ENCODE data around the gene MC2R. TPM values are rescaled to one million over a fixed set of nuclear protein-coding genes. Genes with fewer than 3 reads are reported as not detected.

Gene MC2R
- total RNA-seq, 1 experiment from 2014 or later = 0.05 TPM

DNA sequence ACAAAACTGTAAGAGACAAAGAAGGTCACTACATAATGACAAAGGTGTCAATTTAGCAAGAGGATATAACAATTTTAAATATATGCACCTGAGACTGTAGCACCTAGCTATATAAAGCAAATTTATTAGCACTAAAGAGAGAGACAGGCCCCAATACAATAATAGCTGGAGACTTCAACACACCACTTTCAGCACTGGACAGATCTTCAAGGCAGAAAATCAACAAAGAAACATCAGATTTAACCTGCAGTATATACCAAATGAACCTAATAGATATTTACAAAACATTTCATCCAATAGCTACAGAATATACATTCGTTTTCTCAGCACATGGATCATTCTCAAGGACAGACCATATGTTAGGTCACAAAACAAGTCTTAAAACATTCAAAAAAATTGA, 14.7 kb downstream of the MC2R start:
- POLR2A ChIA-PET = no interaction called here
- CTCF ChIA-PET = no interaction called here

DNA sequence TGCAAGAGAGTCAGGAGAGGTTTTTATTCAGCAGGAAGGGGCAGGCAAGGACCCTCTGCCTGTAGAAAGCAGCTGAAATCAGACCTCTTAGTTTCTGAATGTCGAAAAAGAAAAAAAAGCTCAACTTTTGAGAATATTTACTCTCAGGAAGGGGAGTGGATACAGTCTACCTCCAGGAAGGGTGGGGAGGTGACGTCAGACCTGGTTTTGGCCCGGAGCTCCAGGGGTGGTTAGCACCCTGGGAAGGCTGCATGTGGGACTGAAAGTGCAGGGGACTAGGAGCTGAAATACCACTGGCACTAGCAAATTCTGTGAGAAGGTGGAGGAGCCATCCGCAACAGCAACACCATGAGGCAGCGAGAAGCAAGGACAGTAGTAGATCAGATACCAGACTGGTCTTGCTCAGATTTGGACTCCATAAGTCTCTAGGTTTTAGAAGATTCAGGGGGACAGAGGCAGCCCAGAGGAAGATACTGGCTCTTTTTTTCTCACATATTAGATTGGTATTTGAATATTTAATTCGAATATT, 19.8 kb downstream of the MC2R start:
- no peak overlapping the region for H3K27ac ChIP-seq (ENCODE audit: low read length)
- DNase-seq (ENCODE audit: low read depth, low spot score) = no peak
- in situ Hi-C loops (cut with HindIII; ENCODE audit: low pct_unique_long_range_greater_than_20kb, low sequenced_read_pairs) = no loop called here
- BruUV-seq (replicated peaks) = no TSS peak
- no peak for ATAC-seq
- TF ChIP-seq SIN3A (IDR thresholded peaks at IDR 0.05; ENCODE audit: borderline replicate concordance, insufficient read depth, low read depth, low read length) (no peak), TCF7L2 (IDR thresholded peaks at IDR 0.05; ENCODE audit: low read depth, low read length) (no peak), REST (IDR thresholded peaks at IDR 0.05; ENCODE audit: insufficient read depth in 1 of 2, low read depth in 2 of 2, low read length in 1 of 2) (no peak), POLR2AphosphoS5 (IDR thresholded peaks at IDR 0.05; ENCODE audit: low read depth, low read length) (no peak)
- TF ChIP-seq, protein P1, sequence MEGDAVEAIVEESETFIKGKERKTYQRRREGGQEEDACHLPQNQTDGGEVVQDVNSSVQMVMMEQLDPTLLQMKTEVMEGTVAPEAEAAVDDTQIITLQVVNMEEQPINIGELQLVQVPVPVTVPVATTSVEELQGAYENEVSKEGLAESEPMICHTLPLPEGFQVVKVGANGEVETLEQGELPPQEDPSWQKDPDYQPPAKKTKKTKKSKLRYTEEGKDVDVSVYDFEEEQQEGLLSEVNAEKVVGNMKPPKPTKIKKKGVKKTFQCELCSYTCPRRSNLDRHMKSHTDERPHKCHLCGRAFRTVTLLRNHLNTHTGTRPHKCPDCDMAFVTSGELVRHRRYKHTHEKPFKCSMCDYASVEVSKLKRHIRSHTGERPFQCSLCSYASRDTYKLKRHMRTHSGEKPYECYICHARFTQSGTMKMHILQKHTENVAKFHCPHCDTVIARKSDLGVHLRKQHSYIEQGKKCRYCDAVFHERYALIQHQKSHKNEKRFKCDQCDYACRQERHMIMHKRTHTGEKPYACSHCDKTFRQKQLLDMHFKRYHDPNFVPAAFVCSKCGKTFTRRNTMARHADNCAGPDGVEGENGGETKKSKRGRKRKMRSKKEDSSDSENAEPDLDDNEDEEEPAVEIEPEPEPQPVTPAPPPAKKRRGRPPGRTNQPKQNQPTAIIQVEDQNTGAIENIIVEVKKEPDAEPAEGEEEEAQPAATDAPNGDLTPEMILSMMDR (IDR thresholded peaks at IDR 0.05) = no peak
- ChIA-PET CTCF (no interaction called here), POLR2A (no interaction called here)
- H3K9me3 ChIP-seq (ENCODE audit: control insufficient read depth, insufficient read depth, low read depth, low read length) = no peaks in the 10 kb centered on the region
- H3K27me3 ChIP-seq (ENCODE audit: control insufficient read depth, insufficient read depth, low read length) = no peaks in the 10 kb centered on the region
- no peaks in the 10 kb centered on the region for H3K36me3 ChIP-seq (ENCODE audit: control insufficient read depth, insufficient read depth, low read length)
- intact Hi-C loops (cut with micrococcal nuclease; ENCODE audit: unreplicated experiment) = no loop called here
- H3K4me1 ChIP-seq (ENCODE audit: control insufficient read depth, insufficient read depth, low read length) = no peaks in the 10 kb centered on the region
- no peak overlapping the region for H3K4me3 ChIP-seq (ENCODE audit: low read depth in 2 of 2, low read length in 2 of 2)

More for the DNA sequence above, 14.7 kb downstream of the MC2R start:
- Histone ChIP-seq H3K4me1 (ENCODE audit: control insufficient read depth, insufficient read depth, low read length) (no peaks in the 10 kb centered on the region), H3K36me3 (ENCODE audit: control insufficient read depth, insufficient read depth, low read length) (no peaks in the 10 kb centered on the region), H3K27ac (ENCODE audit: low read length) (no peak overlapping the region), H3K27me3 (ENCODE audit: control insufficient read depth, insufficient read depth, low read length) (no peaks in the 10 kb centered on the region), H3K9me3 (ENCODE audit: control insufficient read depth, insufficient read depth, low read depth, low read length) (no peaks in the 10 kb centered on the region), H3K4me3 (ENCODE audit: low read depth in 2 of 2, low read length in 2 of 2) (no peak overlapping the region)
- ATAC-seq (no peak), DNase-seq (ENCODE audit: low read depth, low spot score) (no peak)
- TF ChIP-seq, protein P1 (IDR thresholded peaks at IDR 0.05) = no peak
- TF ChIP-seq TCF7L2 (IDR thresholded peaks at IDR 0.05; ENCODE audit: low read depth, low read length) (no peak), POLR2AphosphoS5 (IDR thresholded peaks at IDR 0.05; ENCODE audit: low read depth, low read length) (no peak), REST (IDR thresholded peaks at IDR 0.05; ENCODE audit: insufficient read depth in 1 of 2, low read depth in 2 of 2, low read length in 1 of 2) (no peak), SIN3A (IDR thresholded peaks at IDR 0.05; ENCODE audit: borderline replicate concordance, insufficient read depth, low read depth, low read length) (no peak)
- in situ Hi-C loops (cut with HindIII; ENCODE audit: low pct_unique_long_range_greater_than_20kb, low sequenced_read_pairs) (no loop called here), intact Hi-C loops (cut with micrococcal nuclease; ENCODE audit: unreplicated experiment) (no loop called here)
- no TSS peak for BruUV-seq (replicated peaks)

All from Panc1 (cell line).